Measurements from ENCODE around the gene GNPTG. TPM values are rescaled to one million over a fixed set of nuclear protein-coding genes. Genes with fewer than 3 reads are reported as not detected.

The GNPTG gene
- 42.8 and 59.7 TPM in 2 replicates for total RNA-seq

DNA sequence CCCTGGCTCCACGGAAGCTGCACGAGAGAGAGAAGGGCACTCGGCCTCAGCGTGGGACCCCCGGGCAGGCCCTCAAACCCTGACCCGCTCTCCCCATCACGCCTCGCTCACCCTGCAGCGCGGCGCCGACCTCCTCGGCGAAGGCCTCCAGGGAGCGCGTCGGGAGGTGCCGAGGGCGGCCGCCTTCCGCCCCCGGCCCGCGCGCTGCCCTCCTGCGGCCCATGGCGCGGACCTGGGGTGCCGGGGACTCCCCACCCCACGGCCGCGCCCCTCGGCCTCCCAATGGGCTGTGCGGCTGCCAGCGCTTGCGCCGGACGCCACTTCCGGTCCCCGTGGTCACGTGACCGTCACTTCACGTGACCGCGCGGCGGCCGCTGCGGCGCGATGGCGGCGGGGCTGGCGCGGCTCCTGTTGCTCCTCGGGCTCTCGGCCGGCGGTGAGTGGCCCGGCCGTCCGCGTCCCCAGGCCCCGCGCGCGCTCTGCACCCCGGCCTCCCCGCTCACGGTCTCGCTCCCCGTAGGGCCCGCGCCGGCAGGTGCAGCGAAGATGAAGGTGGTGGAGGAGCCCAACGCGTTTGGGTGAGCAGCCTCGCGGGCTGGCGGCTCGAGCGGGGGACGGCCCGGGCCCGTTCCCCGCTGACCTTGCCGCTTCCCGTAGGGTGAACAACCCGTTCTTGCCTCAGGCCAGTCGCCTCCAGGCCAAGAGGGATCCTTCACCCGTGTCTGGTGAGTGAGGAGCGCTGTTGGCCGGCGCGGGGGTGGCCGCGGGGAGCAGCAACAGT lies at the start of gene GNPTG, which contains the start of gene TSR3:
TSS of gene GNPTG (plus strand) at position 350 of the 781 bp plus-strand sequence. CDS start at position 385, 35 bp downstream.
TSS of gene TSR3 (minus strand) at position 297 of the 781 bp plus-strand sequence. CDS start at position 223, 74 bp downstream.

DNA sequence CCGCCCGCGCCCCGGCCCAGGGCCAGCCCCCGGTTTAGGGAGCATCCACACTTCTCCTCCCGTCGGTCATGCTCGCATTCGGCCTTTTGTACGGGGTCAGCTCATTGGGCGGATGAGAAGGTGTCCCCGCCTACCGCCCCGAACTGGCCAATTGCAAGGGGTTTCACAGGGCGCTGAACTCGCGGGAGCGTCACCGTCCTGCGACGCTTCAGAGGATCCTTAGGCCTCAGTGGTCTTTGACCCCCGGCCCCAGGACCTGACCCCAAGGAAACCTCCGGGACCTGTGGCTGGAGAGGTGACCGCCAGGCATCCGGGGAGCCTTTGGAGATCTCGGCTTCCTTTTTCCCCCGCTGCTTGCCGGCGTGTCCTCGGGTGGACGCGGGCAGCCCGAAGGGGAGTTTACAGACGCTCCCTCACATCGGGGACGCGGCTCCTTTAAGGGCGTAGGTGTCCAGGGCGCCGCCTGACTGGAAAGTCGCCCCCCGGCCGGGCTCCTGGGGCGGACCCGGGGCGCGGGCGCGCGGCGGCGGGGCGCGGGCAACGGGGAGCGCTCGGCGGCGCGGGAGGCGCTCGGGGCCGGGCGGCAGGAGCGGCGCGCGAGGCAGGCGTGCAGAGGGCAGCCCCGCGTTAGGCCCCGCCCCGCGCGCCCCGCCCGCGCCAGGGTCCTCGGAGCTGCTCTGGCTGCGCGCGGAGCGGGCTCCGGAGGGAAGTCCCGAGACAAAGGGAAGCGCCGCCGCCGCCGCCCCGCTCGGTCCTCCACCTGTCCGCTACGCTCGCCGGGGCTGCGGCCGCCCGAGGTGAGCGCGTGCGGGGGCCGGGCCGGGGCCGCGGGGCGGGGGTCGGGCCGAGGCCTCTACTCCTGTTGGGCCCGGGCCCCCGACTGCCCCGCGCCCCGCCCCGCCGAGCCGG lies 42.5 kb upstream of the GNPTG start, which contains the start of gene UBE2I:
TSS of gene UBE2I (plus strand) at position 660 of the 909 bp plus-strand sequence. CDS start 4,395 bp downstream, outside the sequence.

DNA sequence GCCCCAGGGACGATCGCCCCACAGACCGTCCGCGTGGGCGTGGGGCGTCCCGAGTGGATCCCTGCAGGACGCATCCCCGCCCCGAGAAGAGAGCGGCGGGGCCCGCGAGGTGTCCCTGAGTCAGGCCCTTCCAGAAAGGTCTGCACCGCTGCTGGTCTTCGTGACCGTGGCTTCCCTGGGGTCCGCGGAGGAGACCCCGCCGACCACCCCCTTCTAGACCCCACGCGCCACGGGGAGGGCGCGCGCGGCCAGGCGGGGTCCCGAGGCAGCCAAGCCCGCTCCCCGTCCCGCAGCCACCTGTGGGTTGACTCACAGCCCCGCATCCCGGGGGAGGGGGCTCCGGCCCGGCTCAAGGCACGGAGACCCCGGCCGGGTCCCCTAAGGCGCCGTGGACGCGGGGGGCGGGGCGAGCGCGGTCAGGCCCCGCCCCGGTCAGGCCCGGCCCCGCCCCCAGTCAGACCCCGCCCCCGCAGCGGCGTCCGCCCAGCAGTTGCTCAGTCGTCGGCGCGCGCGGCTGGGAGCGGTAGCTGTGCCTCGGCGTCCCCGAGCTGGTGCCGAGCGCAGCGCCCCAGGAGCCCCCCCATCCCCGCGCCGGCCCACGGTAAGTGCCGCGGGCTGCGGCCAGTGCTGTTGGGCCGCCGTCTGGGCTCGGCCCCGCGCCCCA lies 18.4 kb upstream of the GNPTG start, which contains the start of gene BAIAP3:
TSS of gene BAIAP3 (plus strand) at position 497 of the 664 bp plus-strand sequence. CDS start 4,905 bp downstream, outside the sequence.

Other genes with a start within 250 kb of the GNPTG start
- gene CACNA1H, start 198.8 kb upstream of the GNPTG start, total RNA-seq: 1.2 and 3.0 TPM in 2 replicates
- not detected in 2 replicates for gene TPSG1, start 126.7 kb upstream of the GNPTG start, total RNA-seq
- gene TPSB2, start 121.7 kb upstream of the GNPTG start, total RNA-seq: not detected in 2 replicates
- not detected in 2 replicates for gene TPSAB1, start 111.2 kb upstream of the GNPTG start, total RNA-seq
- not detected in 2 replicates for gene TPSD1, start 95.9 kb upstream of the GNPTG start, total RNA-seq
- gene UBE2I, start 42.3 kb upstream of the GNPTG start, total RNA-seq: 50.5 and 64.1 TPM in 2 replicates
- gene BAIAP3, start 18.3 kb upstream of the GNPTG start, total RNA-seq: 0.65 and 0.89 TPM in 2 replicates
- 47.3 and 61.8 TPM in 2 replicates for gene TSR3, start 53 bp upstream of the GNPTG start, total RNA-seq
- gene UNKL, start 62.8 kb downstream of the GNPTG start, total RNA-seq: 14.3 and 17.2 TPM in 2 replicates
- gene UQCC4, start 68.8 kb downstream of the GNPTG start, total RNA-seq: 9.0 and 9.8 TPM in 2 replicates
- gene PERCC1, start 79.1 kb downstream of the GNPTG start, total RNA-seq: not detected in 2 replicates
- 0.30 and 0.32 TPM in 2 replicates for gene CCDC154, start 92.6 kb downstream of the GNPTG start, total RNA-seq
- gene CLCN7, start 123.1 kb downstream of the GNPTG start, total RNA-seq: 73.9 and 75.6 TPM in 2 replicates
- gene PTX4, start 137.0 kb downstream of the GNPTG start, total RNA-seq: not detected in 2 replicates
- 12.8 and 15.4 TPM in 2 replicates for gene TELO2, start 141.4 kb downstream of the GNPTG start, total RNA-seq
- 1.4 and 4.8 TPM in 2 replicates for gene TMEM204, start 181.7 kb downstream of the GNPTG start, total RNA-seq